Activated CD4-positive, alpha-beta memory T cell treated with anti-CD3 and anti-CD28 coated beads, Interleukin-2, amount 10 ng/mL, durations not matched to agents 7 days and 5 days (primary cell): ENCODE data around the gene MLH3. TPM values are rescaled to one million over a fixed set of nuclear protein-coding genes. Genes with fewer than 3 reads are reported as not detected.

Experiments used
- CTCF ChIA-PET: fragments of 350-600 bp; sonication (Branson Sonifier 250); formaldehyde crosslinking; loops from one replicate; lab custom pipeline; 2021; ENCODE audit warnings: antibody characterized with exemption, inconsistent platforms; lab: Charles Lee
- POLR2A ChIA-PET: fragments of 350-600 bp; sonication (Branson Sonifier 250); formaldehyde crosslinking; loops from one replicate; lab custom pipeline; 2021; ENCODE audit warnings: antibody characterized with exemption; lab: Charles Lee
- DNase-seq: peaks from one replicate; pipeline ENCODE4 v3.0.0-alpha.2; 2020
- H3K27ac Mint-ChIP-seq: one replicate; pipeline ENCODE4 v1.8.0; 2021; ENCODE audit warnings: mild to moderate bottlenecking, mixed read lengths
- H3K27me3 Mint-ChIP-seq: one replicate; pipeline ENCODE4 v1.8.0; 2021; ENCODE audit warnings: mixed read lengths
- H3K36me3 Mint-ChIP-seq: one replicate; pipeline ENCODE4 v1.8.0; 2021; ENCODE audit warnings: low read depth, mixed read lengths
- H3K4me1 Mint-ChIP-seq: one replicate; pipeline ENCODE4 v1.8.0; 2021; ENCODE audit warnings: mixed read lengths
- H3K4me3 Mint-ChIP-seq: one replicate; pipeline ENCODE4 v1.8.0; 2021; ENCODE audit warnings: mild to moderate bottlenecking, mixed read lengths
- H3K9me3 Mint-ChIP-seq: one replicate; pipeline ENCODE4 v1.8.0; 2021; ENCODE audit warnings: mixed read lengths
- total RNA-seq, 2 experiments: library from RNA; stranded (reverse); gene quantifications; one replicate each; pipeline ENCODE4 v1.2.3, GENCODE V29; 2021

The MLH3 gene
- total RNA-seq, 2 experiments from 2014 or later: 16.0 to 16.6 TPM

- Mint-ChIP-seq H3K27ac (no peak overlapping the region), H3K4me1 (no peaks in the 10 kb centered on the region), H3K4me3 (no peak overlapping the region), H3K27me3 (no peaks in the 10 kb centered on the region), H3K36me3 (no peaks in the 10 kb centered on the region), H3K9me3 (no peaks in the 10 kb centered on the region)
- no peak for DNase-seq
- CTCF ChIA-PET: interaction anchor here (1.2 to 1.3 kb wide), 2 partner anchors 22 to 107 kb away, joined by 3 read pairs; no protein-coding TSS in a partner anchor
- POLR2A ChIA-PET: no interaction called here
Measured at GRCh38 chr14:74981462-74981782, 69.8 kb downstream of the MLH3 start.

GRCh38 chr14:74980731-74981461, 70.4 kb downstream of the MLH3 start:
- no peak overlapping the region for H3K4me3 Mint-ChIP-seq
- no peaks in the 10 kb centered on the region for H3K27me3 Mint-ChIP-seq
- H3K4me1 Mint-ChIP-seq: no peaks in the 10 kb centered on the region
- POLR2A ChIA-PET: interaction anchor here (1.4 kb wide), 1 partner anchor 31 kb away, joined by 4 read pairs; no protein-coding TSS in a partner anchor
- H3K9me3 Mint-ChIP-seq: no peaks in the 10 kb centered on the region
- no peaks in the 10 kb centered on the region for H3K36me3 Mint-ChIP-seq
- CTCF ChIA-PET: interaction anchor here (1.1 to 1.3 kb wide), 3 partner anchors 22 to 120 kb away, joined by 3 read pairs; no protein-coding TSS in a partner anchor
- H3K27ac Mint-ChIP-seq: no peak overlapping the region
- DNase-seq: no peak

DNA sequence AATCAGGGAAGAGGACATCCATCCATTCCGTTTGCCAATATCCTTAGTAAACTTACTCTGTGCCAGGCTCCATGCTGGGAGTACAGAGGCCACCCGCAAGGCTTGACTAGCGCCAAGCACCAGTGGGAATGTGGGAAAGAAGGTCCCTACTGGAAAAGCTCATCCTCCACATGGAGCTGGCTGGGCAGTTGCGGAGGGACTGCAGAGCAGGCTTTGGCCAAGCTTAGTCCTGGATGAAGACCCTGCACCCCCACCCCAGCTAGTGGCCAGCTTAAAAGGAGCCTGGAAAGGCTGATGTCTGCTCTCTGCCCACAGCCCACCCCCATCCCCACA, 70.9 kb downstream of the MLH3 start:
- Mint-ChIP-seq H3K9me3 (no peaks in the 10 kb centered on the region), H3K4me1 (no peaks in the 10 kb centered on the region), H3K36me3 (no peaks in the 10 kb centered on the region), H3K27me3 (no peaks in the 10 kb centered on the region), H3K4me3 (no peak overlapping the region), H3K27ac (no peak overlapping the region)
- POLR2A ChIA-PET: interaction anchor here (1.4 kb wide), 1 partner anchor 31 kb away, joined by 4 read pairs; no protein-coding TSS in a partner anchor
- DNase-seq: no peak
- CTCF ChIA-PET: interaction anchor here (1.1 to 1.3 kb wide), 3 partner anchors 23 to 119 kb away, joined by 3 read pairs; no protein-coding TSS in a partner anchor

- H3K36me3 Mint-ChIP-seq: no peaks in the 10 kb centered on the region
- no peaks in the 10 kb centered on the region for H3K9me3 Mint-ChIP-seq
- no peaks in the 10 kb centered on the region for H3K27me3 Mint-ChIP-seq
- H3K4me3 Mint-ChIP-seq: no peak overlapping the region
- ChIA-PET POLR2A (interaction anchor here (1.4 kb wide), 1 partner anchor 30 kb away, joined by 4 read pairs; no protein-coding TSS in a partner anchor), CTCF (interaction anchor here (1.1 to 1.3 kb wide), 3 partner anchors 24 to 119 kb away, joined by 3 read pairs; no protein-coding TSS in a partner anchor)
- H3K4me1 Mint-ChIP-seq: no peaks in the 10 kb centered on the region
- no peak for DNase-seq
- no peak overlapping the region for H3K27ac Mint-ChIP-seq
Measured at GRCh38 chr14:74979442-74980397, 71.5 kb downstream of the MLH3 start.

DNA sequence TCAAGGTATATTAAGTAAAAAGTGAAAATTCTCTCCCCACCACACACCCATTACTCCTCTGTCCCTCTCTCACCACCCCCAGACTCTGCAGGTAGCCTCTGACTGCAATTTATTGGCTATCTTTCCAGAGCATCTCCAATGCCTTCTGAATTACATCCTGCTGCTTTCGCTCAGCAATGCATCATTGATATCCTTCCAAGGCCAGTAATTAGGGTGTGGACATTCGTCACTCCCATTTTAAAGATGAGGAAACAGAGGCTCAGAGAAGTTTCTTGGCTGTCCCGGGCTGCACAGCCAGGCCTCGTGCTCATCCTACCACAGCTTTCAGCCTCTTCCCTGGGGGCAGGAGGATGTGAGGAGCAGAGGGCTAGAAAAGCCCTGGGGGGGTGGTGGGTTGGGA, 72.2 kb downstream of the MLH3 start:
- peaks cover 2% of the 10 kb centered on the region for H3K4me1 Mint-ChIP-seq
- no peaks in the 10 kb centered on the region for H3K27me3 Mint-ChIP-seq
- no peak overlapping the region for H3K27ac Mint-ChIP-seq
- H3K36me3 Mint-ChIP-seq: no peaks in the 10 kb centered on the region
- POLR2A ChIA-PET: no interaction called here
- H3K9me3 Mint-ChIP-seq: no peaks in the 10 kb centered on the region
- CTCF ChIA-PET: no interaction called here
- DNase-seq: no peak
- no peak overlapping the region for H3K4me3 Mint-ChIP-seq

DNA sequence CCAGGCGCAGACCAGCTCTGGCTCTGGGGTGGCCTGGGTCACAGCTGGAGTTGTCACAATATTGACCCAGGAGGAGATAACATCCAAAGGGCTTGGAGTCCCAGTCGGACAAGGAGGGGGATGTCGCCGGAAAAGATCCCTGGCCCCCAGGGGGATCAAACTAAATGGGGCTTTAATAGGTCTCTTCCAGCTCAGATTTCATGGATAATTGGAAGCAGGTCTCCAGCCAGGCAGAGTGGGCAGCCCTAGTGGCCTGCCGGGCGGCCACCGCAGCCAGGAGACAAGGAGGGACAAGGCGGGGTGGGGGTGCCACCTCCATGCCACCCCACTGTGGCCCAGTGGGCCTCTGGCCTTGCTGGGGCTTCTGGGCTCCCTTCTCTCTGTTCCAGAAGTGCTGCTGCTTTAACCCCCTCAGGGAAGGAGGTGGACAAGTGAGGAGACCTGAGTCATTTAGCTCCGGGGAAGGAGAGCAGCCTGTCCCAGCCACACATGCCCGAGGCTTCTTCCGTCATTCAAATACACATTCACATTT, 72.8 kb downstream of the MLH3 start:
- Mint-ChIP-seq H3K4me1 (peaks cover 6% of the 10 kb centered on the region), H3K9me3 (no peaks in the 10 kb centered on the region), H3K36me3 (no peaks in the 10 kb centered on the region), H3K27me3 (no peaks in the 10 kb centered on the region), H3K27ac (no peak overlapping the region), H3K4me3 (no peak overlapping the region)
- no peak for DNase-seq
- POLR2A ChIA-PET: no interaction called here
- CTCF ChIA-PET: no interaction called here

DNA sequence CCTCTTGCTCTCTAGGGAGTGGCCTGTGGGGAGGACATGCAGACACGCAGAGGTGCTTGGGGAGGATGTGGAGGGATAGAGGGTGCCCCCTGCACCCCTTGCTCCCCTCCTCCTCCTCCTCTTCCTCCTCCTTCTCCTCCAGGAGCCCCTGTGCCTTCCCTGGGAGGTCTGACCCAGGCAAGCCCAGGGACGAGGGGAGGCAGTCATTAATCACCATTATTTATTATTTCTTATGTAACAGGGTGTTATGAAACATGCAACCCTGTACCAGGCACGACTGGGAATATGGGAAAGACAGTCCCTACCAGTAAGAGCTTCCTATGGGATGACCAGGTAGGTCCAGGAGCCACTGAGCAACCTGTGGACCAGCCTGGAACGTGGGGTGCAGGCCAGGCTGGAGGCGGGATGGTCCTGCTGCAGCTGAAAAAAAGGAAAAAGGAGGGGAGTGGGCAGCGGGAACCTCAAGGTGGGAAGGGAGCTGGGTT, 73.3 kb downstream of the MLH3 start:
- no peak for DNase-seq
- H3K4me1 Mint-ChIP-seq: peaks cover 6% of the 10 kb centered on the region
- H3K27me3 Mint-ChIP-seq: no peaks in the 10 kb centered on the region
- H3K27ac Mint-ChIP-seq: no peak overlapping the region
- CTCF ChIA-PET: no interaction called here
- no peak overlapping the region for H3K4me3 Mint-ChIP-seq
- POLR2A ChIA-PET: no interaction called here
- no peaks in the 10 kb centered on the region for H3K36me3 Mint-ChIP-seq
- H3K9me3 Mint-ChIP-seq: no peaks in the 10 kb centered on the region

DNA sequence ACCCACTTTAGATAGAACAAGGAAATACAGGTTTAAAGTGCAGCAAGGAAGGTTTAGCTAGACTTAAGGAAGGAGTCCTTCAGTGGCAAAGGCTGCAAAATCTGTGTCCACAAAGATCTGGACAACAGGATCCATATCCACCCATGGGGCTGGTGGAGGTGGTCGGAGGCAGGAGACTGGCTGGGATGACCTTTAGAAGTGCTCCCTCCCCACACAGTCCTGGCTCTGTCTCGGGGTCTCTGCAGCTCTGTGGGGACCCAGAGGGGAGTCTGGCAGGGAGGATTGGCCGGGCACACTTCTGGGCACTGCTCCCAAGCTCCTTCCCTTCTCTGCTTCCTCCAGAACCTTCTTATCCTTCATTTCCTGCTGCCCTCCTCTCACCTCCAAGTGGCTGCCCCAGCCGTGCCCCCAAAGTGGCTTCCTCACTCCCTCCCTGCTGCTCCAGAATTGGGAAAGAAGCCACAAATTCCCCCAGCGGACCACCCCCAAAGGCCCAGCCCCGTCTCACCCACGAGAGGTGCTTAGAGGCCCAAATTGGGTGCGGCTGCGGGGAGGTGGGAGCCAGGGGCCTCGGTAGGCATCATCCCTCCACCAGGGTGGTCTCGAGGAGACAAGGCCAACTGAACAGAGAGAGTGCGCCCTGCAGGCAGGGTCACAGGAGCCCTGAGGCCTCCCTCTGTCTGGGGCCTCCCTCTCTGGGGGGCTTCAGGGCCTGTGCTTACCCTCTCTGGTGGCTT, 73.9 kb downstream of the MLH3 start:
- POLR2A ChIA-PET: no interaction called here
- no peaks in the 10 kb centered on the region for H3K27me3 Mint-ChIP-seq
- CTCF ChIA-PET: no interaction called here

DNA sequence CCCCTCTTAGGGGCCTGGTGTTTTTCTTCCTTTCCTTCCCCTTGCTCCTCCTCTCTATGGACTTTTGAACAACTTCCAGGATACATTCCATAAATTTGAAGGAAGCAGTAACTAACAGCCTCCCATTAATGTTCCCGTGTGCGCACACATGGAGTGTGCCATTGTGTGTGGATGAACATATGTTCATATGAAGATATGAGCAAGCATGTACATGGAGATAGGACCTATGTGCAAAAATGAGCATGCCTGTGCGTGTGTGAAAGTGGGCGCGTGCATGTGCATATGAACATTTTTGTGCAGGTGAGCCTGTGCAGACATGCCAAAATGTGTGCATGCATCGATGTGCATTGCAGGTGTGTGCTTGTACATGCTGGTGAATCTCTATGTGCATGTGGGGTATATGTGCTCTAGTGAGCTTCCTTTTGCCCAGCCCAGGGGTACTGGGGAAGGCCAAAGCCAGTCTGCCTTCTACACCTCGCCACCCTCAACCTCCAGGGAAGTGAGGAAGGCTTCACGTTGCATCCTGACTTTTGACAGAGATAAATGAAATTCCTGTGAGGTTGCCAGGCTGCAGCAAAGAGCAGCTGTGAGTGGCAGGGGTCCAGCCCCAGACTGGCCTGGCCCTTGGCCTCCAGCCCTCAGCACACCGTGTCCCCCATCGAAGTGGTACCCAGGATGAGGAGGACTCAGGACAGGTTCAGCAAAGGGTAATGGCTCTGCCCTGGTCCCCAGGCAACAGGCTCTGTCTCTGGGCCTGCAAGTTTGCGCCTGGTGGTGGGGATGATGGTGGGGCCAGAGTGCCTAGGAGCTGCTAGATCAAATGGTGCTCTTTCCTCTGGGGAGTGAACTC, 74.8 kb downstream of the MLH3 start:
- Mint-ChIP-seq H3K4me1 (peaks cover 7% of the 10 kb centered on the region), H3K27me3 (no peaks in the 10 kb centered on the region), H3K4me3 (no peak overlapping the region), H3K36me3 (no peaks in the 10 kb centered on the region), H3K27ac (no peak overlapping the region), H3K9me3 (no peaks in the 10 kb centered on the region)
- CTCF ChIA-PET: interaction anchor here (0.9 kb wide), 1 partner anchor 31 kb away, joined by 3 read pairs; no protein-coding TSS in a partner anchor
- POLR2A ChIA-PET: no interaction called here
- no peak for DNase-seq

More for the DNA sequence above, 73.9 kb downstream of the MLH3 start:
- peaks cover 6% of the 10 kb centered on the region for H3K4me1 Mint-ChIP-seq
- DNase-seq: no peak
- H3K9me3 Mint-ChIP-seq: no peaks in the 10 kb centered on the region
- H3K4me3 Mint-ChIP-seq: no peak overlapping the region
- no peak overlapping the region for H3K27ac Mint-ChIP-seq
- no peaks in the 10 kb centered on the region for H3K36me3 Mint-ChIP-seq

GRCh38 chr14:74975059-74975810, 76.0 kb downstream of the MLH3 start:
- POLR2A ChIA-PET: interaction anchor here (1.3 kb wide), 1 partner anchor 28 kb away, joined by 4 read pairs; the partner anchor contains the start of gene EIF2B2

More at GRCh38 chr14:74975059-74975810, 76.0 kb downstream of the MLH3 start:
- DNase-seq: no peak
- Mint-ChIP-seq H3K4me3 (no peak overlapping the region), H3K27me3 (no peaks in the 10 kb centered on the region), H3K27ac (no peak overlapping the region), H3K36me3 (no peaks in the 10 kb centered on the region), H3K9me3 (no peaks in the 10 kb centered on the region), H3K4me1 (peaks cover 7% of the 10 kb centered on the region)
- CTCF ChIA-PET: interaction anchor here (0.9 kb wide), 1 partner anchor 30 kb away, joined by 3 read pairs; no protein-coding TSS in a partner anchor
